K562 (cell line): ENCODE measurements around the gene ANKS4B. TPM values are rescaled to one million over a fixed set of nuclear protein-coding genes. Genes with fewer than 3 reads are reported as not detected.

ENCODE experiments used
- ATAC-seq: fragments of 200-7000 bp; cut with Tn5 transposase; 3 replicates; pipeline ENCODE4 v1.9.1; 2020; ENCODE audit warnings: moderate library complexity
- BruUV-seq: library from RNA; stranded (reverse); fragments of 400-500 nt; replicated peaks from 2 replicates; lab custom pipeline; 2021; lab: Mats Ljungman, UMichigan
- CTCF ChIA-PET: fragments of 300-600 bp; formaldehyde crosslinking; extraction: SDS; loops from one replicate; lab custom pipeline; 2021; ENCODE audit warnings: low intra/inter-chr PET ratio; lab: Yijun Ruan, JAX
- POLR2A ChIA-PET: fragments of 300-600, 350-650 bp; sonication (Branson Sonifier 250); formaldehyde crosslinking; extraction: SDS; loops from one replicate; lab custom pipeline; 2021; ENCODE audit warnings: antibody characterized with exemption, inconsistent platforms; lab: Yijun Ruan, JAX
- DNase-seq, 4 experiments: peaks; one replicate each; pipeline versions ENCODE4 v3.0.0 to v3.0.0-alpha.2; 2011 to 2018; ENCODE audit warnings: low spot score in 3 of 4, mixed read lengths in 3 of 4; ENCODE audit errors: extremely low read depth in 1 of 4
- FAIRE-seq: peaks from 2 replicates; lab custom pipeline; 2011; peaks lifted over from hg19 to GRCh38; lab: Jason Lieb, UNC
- H2AFZ ChIP-seq: 2 replicates; pipeline ENCODE4 v1.6.0; 2011; ENCODE audit warnings: low read depth, low read length, control low read depth, inconsistent platforms
- H3K27ac ChIP-seq: fragments of 200-600 bp; 3 replicates; pipeline ENCODE4 v1.8.0; 2011; ENCODE audit warnings: low read depth, mild to moderate bottlenecking, control low read depth, inconsistent platforms, low read length, moderate library complexity, mixed read lengths; ENCODE audit errors: extremely low read depth
- H3K27me3 ChIP-seq, 2 experiments: fragments of 300-600 bp in 1 of 2; 2 replicates in 1 of 2; 3 replicates in 1 of 2; pipeline versions ENCODE4 v1.6.0 to v1.8.0; 2011; ENCODE audit warnings: inconsistent platforms in 2 of 2, low read length in 2 of 2, mild to moderate bottlenecking in 1 of 2, mixed read lengths in 1 of 2, moderate library complexity in 1 of 2; ENCODE audit not compliant: control insufficient read depth in 2 of 2, insufficient read depth in 2 of 2
- H3K36me3 ChIP-seq: fragments of 300-600 bp; 3 replicates; pipeline ENCODE4 v1.8.0; 2011; ENCODE audit warnings: mild to moderate bottlenecking, low read length, inconsistent platforms; ENCODE audit not compliant: control insufficient read depth, insufficient read depth
- H3K4me1 ChIP-seq, 2 experiments: fragments of 200-600 bp in 1 of 2; replicated peaks in 1 of 2; 2 replicates in 1 of 2; 3 replicates in 1 of 2; pipeline versions ENCODE4 v1.5.1 to v1.8.0; 2011; ENCODE audit warnings: inconsistent platforms in 2 of 2, low read length in 2 of 2, mild to moderate bottlenecking in 1 of 2, mixed read lengths in 1 of 2, moderate library complexity in 1 of 2; ENCODE audit not compliant: control insufficient read depth in 2 of 2, insufficient read depth in 2 of 2
- H3K4me2 ChIP-seq: 2 replicates; pipeline ENCODE4 v1.6.1; 2011; ENCODE audit warnings: low read length, control low read depth, inconsistent platforms, mixed read lengths; ENCODE audit not compliant: insufficient read depth
- H3K4me3 ChIP-seq: fragments of 200-600 bp; sonication (generic), shearing (Covaris generic); 2 replicates; pipeline ENCODE4 v1.5.1; 2016; ENCODE audit warnings: control low read depth, inconsistent platforms
- H3K79me2 ChIP-seq: fragments of 200-600 bp; 3 replicates; pipeline ENCODE4 v1.8.0; 2011; ENCODE audit warnings: low read length, inconsistent platforms; ENCODE audit not compliant: control insufficient read depth, insufficient read depth
- H3K9ac ChIP-seq, 2 experiments: 2 replicates each; pipeline versions ENCODE4 v1.6.0 to v1.6.1; 2011; ENCODE audit warnings: low read depth in 2 of 2, low read length in 2 of 2, control low read depth in 1 of 2, inconsistent platforms in 1 of 2, mild to moderate bottlenecking in 1 of 2, mixed read lengths in 1 of 2; ENCODE audit not compliant: insufficient read depth in 1 of 2
- H3K9me1 ChIP-seq: one replicate; pipeline ENCODE4 v1.6.0; 2011; ENCODE audit warnings: inconsistent platforms, mild to moderate bottlenecking, low read length, moderate library complexity; ENCODE audit not compliant: control insufficient read depth, insufficient read depth
- H3K9me3 ChIP-seq: replicated peaks from 2 replicates; pipeline ENCODE4 v1.5.1; 2011; ENCODE audit warnings: low read depth, low read length, inconsistent platforms; ENCODE audit not compliant: control insufficient read depth, insufficient read depth
- H4K20me1 ChIP-seq: replicated peaks from 2 replicates; pipeline ENCODE4 v1.6.1; 2011; ENCODE audit warnings: low read length, inconsistent platforms, mixed read lengths; ENCODE audit not compliant: control insufficient read depth, insufficient read depth
- ATF3 ChIP-seq, 2 experiments: fragments of 450-650 bp in 1 of 2; sonication (generic) in 1 of 2; formaldehyde crosslinking in 1 of 2; IDR thresholded peaks in 1 of 2; conservative IDR thresholded peaks in 1 of 2; 2 replicates each; pipeline versions ENCODE4 v1.6.1 to v1.8.1; 2016 to 2023; ENCODE audit warnings: mild to moderate bottlenecking in 2 of 2, moderate library complexity in 2 of 2, inconsistent platforms in 1 of 2, missing genetic modification reagents in 1 of 2
- BHLHE40 ChIP-seq: IDR thresholded peaks from 2 replicates; pipeline ENCODE4 v1.6.1; 2011; ENCODE audit warnings: low read length, improper control_type of control experiment
- BMI1 ChIP-seq: fragments of 150-350 bp; IDR thresholded peaks from 2 replicates; pipeline ENCODE4 v1.6.1; 2014; ENCODE audit warnings: low read length
- ELF1 ChIP-seq: fragments of 200-800 bp; sonication (Bioruptor generic); IDR thresholded peaks from 2 replicates; pipeline ENCODE4 v1.6.1; 2016; ENCODE audit warnings: missing genetic modification characterization, missing compliant biosample characterization
- FOXK1 ChIP-seq: sonication (generic); formaldehyde crosslinking; IDR thresholded peaks from 2 replicates; pipeline ENCODE4 v1.8.0; 2022; ENCODE audit warnings: missing genetic modification reagents, mild to moderate bottlenecking, borderline replicate concordance
- FOXO4 ChIP-seq: fragments of 450-650 bp; formaldehyde crosslinking; IDR thresholded peaks from 2 replicates; pipeline ENCODE4 v1.4.0; 2020; ENCODE audit warnings: mild to moderate bottlenecking, moderate library complexity
- HIVEP1 ChIP-seq: fragments of 250-450 bp; sonication (Bioruptor Pico); IDR thresholded peaks from 2 replicates; pipeline ENCODE4 v1.4.0; 2020; ENCODE audit warnings: mild to moderate bottlenecking
- HLTF ChIP-seq: fragments of 450-650 bp; IDR thresholded peaks from 2 replicates; pipeline ENCODE4 v1.6.1; 2016
- NFXL1 ChIP-seq: fragments of 450-650 bp; formaldehyde crosslinking; IDR thresholded peaks from 2 replicates; pipeline ENCODE4 v1.4.0; 2021; ENCODE audit warnings: mild to moderate bottlenecking
- NR2C2 ChIP-seq, 2 experiments: fragments of 200-800 bp in 1 of 2; sonication (Bioruptor generic) in 1 of 2; sonication (generic) in 1 of 2; formaldehyde crosslinking in 1 of 2; IDR thresholded peaks; 2 replicates each; pipeline versions ENCODE4 v1.6.1 to v1.8.0; 2016 to 2022; ENCODE audit warnings: mild to moderate bottlenecking in 1 of 2, missing compliant biosample characterization in 1 of 2, missing genetic modification characterization in 1 of 2, missing genetic modification reagents in 1 of 2
- POLR2H ChIP-seq: IDR thresholded peaks from 2 replicates; pipeline ENCODE4 v1.6.1; 2016; ENCODE audit warnings: missing genetic modification characterization, low read depth, mild to moderate bottlenecking, control low read depth, missing compliant biosample characterization, moderate library complexity
- SRSF1 ChIP-seq: fragments of 200-400 bp; formaldehyde crosslinking; IDR thresholded peaks from 2 replicates; pipeline ENCODE4 v1.6.1; 2017; ENCODE audit warnings: mild to moderate bottlenecking, low read depth, low read length, moderate library complexity
- U2AF1 ChIP-seq: fragments of 200-400 bp; formaldehyde crosslinking; optimal IDR thresholded peaks from 2 replicates; pipeline ENCODE3; 2017; ENCODE audit warnings: mild to moderate bottlenecking, low read depth, low read length, moderate library complexity
- ZNF316 ChIP-seq: fragments of 450-650 bp; IDR thresholded peaks from 2 replicates; pipeline ENCODE4 v1.6.1; 2016
- ZNF398 ChIP-seq: fragments of 250-450 bp; sonication (Bioruptor Pico); IDR thresholded peaks from 2 replicates; pipeline ENCODE4 v1.8.0; 2021; ENCODE audit warnings: moderate library complexity, mild to moderate bottlenecking, inconsistent platforms
- ZNF511 ChIP-seq: sonication (generic); formaldehyde crosslinking; IDR thresholded peaks from 2 replicates; pipeline ENCODE4 v1.8.0; 2022; ENCODE audit warnings: mild to moderate bottlenecking, missing genetic modification reagents
- ZSCAN29 ChIP-seq: fragments of 450-650 bp; IDR thresholded peaks from 2 replicates; pipeline ENCODE4 v1.6.1; 2017
- WGBS: fragments of 100-300 bp; shearing (Covaris generic); methylation state at CpG from one replicate; pipeline ENCODE4 v1.1.6; 2016; ENCODE audit warnings: low coverage, mixed read lengths; ENCODE audit not compliant: insufficient coverage; ENCODE audit errors: missing lambda C conversion rate; 5-methylcytosine and 5-hydroxymethylcytosine counted together
- in situ Hi-C: fragments of 300-500 bp; cut with MboI; formaldehyde crosslinking; loops from 4 replicates; pipeline ENCODE4 v1.15.0; 2018; ENCODE audit warnings: inconsistent platforms, mixed read lengths
- intact Hi-C: fragments of 100-400 bp; cut with micrococcal nuclease; formaldehyde crosslinking; loops from 2 replicates; pipeline ENCODE4 v1.14.2; 2022
- polyA plus RNA-seq, 8 experiments: library from polyadenylated mRNA; depleted of rRNA in 4 of 8; stranded (reverse) in 5 of 8; unstranded in 3 of 8; fragments of >200 nt; fragmentation: Nextera tagmentation in 2 of 8; fragmentation: Illumina TruSeq in 1 of 8; extraction: Ambion mirVana in 2 of 8; extraction: Trizol in 1 of 8; gene quantifications; 2 replicates each; pipeline versions ENCODE4 v1.2.1 to v1.2.3, GENCODE V29; 2011 to 2014; ENCODE audit warnings: inconsistent platforms in 1 of 8, missing spikeins in 1 of 8
- total RNA-seq, 7 experiments: library from RNA; depleted of rRNA in 6 of 7; stranded (reverse); fragments of >200 nt in 6 of 7; fragmentation: Illumina TruSeq in 2 of 7; extraction: Trizol in 2 of 7; gene quantifications; 2 replicates each; pipeline versions ENCODE4 v1.2.1 to v1.2.3, GENCODE V29; 2011 to 2021; ENCODE audit warnings: low replicate concordance in 1 of 7

The ANKS4B gene
- total and polyA plus RNA-seq, 9 of the 15 experiments (the other 6 are each of a cell fraction or from before 2014, with no cell fraction given) = not detected

GRCh38 chr16:21302898-21303528 is 69.5 kb downstream of the ANKS4B start:
- H3K9ac ChIP-seq = no peak overlapping the region
- peak; percentile 23 to 53 (median 34) for DNase-seq
- ATAC-seq = no peak
- no peaks in the 10 kb centered on the region for H3K79me2 ChIP-seq
- no peak overlapping the region for H3K4me2 ChIP-seq
- 4% methylated on average over 4 of the region's 4 CpGs for WGBS
- H3K27me3 ChIP-seq = no peaks in the 10 kb centered on the region
- no peak overlapping the region for H3K4me3 ChIP-seq
- H3K4me1 ChIP-seq = peaks cover 13% of the 10 kb centered on the region in 2 experiments; a peak in 4 of 5 replicates
- peak; percentile 58 for FAIRE-seq
- CTCF ChIA-PET = no interaction called here
- POLR2A ChIA-PET = interaction anchor here (1.1 to 1.7 kb wide), 3 partner anchors 10 to 888 kb away, joined by 3 to 5 read pairs (median 4); no protein-coding TSS in a partner anchor
- no peak overlapping the region for H2AFZ ChIP-seq
- BruUV-seq = no TSS peak
- H3K9me3 ChIP-seq = no peaks in the 10 kb centered on the region
- no peaks in the 10 kb centered on the region for H4K20me1 ChIP-seq
- no peaks in the 10 kb centered on the region for H3K9me1 ChIP-seq
- no peaks in the 10 kb centered on the region for H3K36me3 ChIP-seq
- intact Hi-C loops = loop anchor here (5.0 to 10.0 kb wide), 2 partner anchors 249 to 448 kb away; no protein-coding TSS in a partner anchor
- no peak overlapping the region for H3K27ac ChIP-seq
- in situ Hi-C loops = loop anchor here (25.0 kb wide), 1 partner anchor 259 kb away; no protein-coding TSS in a partner anchor
- TF ChIP-seq ZSCAN29 (no peak), HLTF (no peak), POLR2H (no peak), SRSF1 (no peak), ZNF398 (CRISPR knock-in tag) (no peak), NFXL1 (CRISPR knock-in tag) (no peak), NR2C2 (CRISPR knock-in tag; IDR thresholded peaks at IDR 0.05) (no peak), NR2C2 (tag; IDR thresholded peaks at IDR 0.05) (no peak), U2AF1 (no peak), FOXO4 (no peak), ELF1 (no peak), BHLHE40 (0 out of 2 replicates have a peak, but pooled peaks have one; percentile 53), FOXK1 (no peak), ZNF511 (CRISPR knock-in tag) (no peak), ZNF316 (peak; percentile 85), HIVEP1 (CRISPR knock-in tag) (no peak), BMI1 (no peak), ATF3 (IDR thresholded peaks at IDR 0.05) (peak; percentile 63; the same call in 1 of the 2 replicates), ATF3 (CRISPR knock-in tag; conservative IDR thresholded peaks at IDR 0.05) (no peak)
